ENCODE measurements around the gene ARID3B.

DNA sequence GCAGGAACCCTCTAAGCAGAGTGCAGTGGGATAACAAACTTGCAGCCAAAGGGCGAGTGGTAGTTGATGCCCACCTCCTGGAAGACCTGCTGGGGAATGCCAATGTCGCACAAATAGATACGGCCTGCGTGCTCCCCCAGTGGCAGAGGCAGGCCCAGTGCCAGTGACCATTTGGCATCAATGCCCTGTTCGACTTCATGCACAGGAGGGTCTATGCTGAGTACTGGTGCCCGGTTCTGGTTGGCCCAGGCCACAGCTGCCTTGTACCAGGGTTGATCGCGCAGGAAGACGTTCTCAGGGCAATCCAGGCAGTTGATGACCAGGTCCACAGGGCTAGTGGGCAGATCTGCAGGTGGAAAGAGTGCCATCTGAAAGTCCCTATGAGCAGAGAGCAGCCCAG is 91.6 kb downstream of the ARID3B start:
- TF ChIP-seq, protein P1, sequence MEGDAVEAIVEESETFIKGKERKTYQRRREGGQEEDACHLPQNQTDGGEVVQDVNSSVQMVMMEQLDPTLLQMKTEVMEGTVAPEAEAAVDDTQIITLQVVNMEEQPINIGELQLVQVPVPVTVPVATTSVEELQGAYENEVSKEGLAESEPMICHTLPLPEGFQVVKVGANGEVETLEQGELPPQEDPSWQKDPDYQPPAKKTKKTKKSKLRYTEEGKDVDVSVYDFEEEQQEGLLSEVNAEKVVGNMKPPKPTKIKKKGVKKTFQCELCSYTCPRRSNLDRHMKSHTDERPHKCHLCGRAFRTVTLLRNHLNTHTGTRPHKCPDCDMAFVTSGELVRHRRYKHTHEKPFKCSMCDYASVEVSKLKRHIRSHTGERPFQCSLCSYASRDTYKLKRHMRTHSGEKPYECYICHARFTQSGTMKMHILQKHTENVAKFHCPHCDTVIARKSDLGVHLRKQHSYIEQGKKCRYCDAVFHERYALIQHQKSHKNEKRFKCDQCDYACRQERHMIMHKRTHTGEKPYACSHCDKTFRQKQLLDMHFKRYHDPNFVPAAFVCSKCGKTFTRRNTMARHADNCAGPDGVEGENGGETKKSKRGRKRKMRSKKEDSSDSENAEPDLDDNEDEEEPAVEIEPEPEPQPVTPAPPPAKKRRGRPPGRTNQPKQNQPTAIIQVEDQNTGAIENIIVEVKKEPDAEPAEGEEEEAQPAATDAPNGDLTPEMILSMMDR (IDR thresholded peaks at IDR 0.05; ENCODE audit: insufficient read depth, low read length) = no peak
- no peak for TF ChIP-seq POLR2AphosphoS5 (IDR thresholded peaks at IDR 0.05; ENCODE audit: low read depth)
- TF ChIP-seq SPI1 (IDR thresholded peaks at IDR 0.05; ENCODE audit: borderline replicate concordance, low read depth) = no peak

Measured in HL-60 (cell line).